Measurements from ENCODE around the gene RANBP17.

DNA sequence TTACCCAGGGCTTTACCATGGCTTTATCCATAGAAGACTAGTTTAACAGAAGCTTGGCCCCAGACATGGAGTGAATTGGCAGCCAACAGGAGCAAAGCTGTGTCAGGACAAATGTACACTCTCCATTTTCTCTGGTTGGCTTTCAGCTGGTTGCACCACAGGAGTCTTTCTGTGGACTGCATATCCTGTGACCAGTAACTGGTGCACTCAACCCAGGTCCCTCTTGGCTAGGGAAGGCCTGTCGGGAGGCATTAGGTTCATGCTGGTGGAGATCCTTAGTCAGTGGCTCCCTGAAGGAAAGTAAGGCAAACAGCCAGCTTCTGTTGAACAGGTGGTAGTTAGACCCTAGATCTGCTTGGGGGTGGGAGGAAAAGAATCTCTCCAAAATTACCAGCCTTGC, 300.3 kb downstream of the RANBP17 start:
- TF ChIP-seq EZH2 (IDR thresholded peaks at IDR 0.05; ENCODE audit: borderline replicate concordance, insufficient read depth, low read depth, low read length, poor library complexity, severe bottlenecking), result no peak
- TF ChIP-seq, protein P1, sequence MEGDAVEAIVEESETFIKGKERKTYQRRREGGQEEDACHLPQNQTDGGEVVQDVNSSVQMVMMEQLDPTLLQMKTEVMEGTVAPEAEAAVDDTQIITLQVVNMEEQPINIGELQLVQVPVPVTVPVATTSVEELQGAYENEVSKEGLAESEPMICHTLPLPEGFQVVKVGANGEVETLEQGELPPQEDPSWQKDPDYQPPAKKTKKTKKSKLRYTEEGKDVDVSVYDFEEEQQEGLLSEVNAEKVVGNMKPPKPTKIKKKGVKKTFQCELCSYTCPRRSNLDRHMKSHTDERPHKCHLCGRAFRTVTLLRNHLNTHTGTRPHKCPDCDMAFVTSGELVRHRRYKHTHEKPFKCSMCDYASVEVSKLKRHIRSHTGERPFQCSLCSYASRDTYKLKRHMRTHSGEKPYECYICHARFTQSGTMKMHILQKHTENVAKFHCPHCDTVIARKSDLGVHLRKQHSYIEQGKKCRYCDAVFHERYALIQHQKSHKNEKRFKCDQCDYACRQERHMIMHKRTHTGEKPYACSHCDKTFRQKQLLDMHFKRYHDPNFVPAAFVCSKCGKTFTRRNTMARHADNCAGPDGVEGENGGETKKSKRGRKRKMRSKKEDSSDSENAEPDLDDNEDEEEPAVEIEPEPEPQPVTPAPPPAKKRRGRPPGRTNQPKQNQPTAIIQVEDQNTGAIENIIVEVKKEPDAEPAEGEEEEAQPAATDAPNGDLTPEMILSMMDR (IDR thresholded peaks at IDR 0.05), result no peak
